Hepatocyte (in vitro differentiated cells): Measurements from ENCODE around the gene ZFYVE16.

Source experiments
- EZH2 ChIP-seq: fragments of 200-600 bp; sonication (generic); IDR thresholded peaks from 2 replicates; pipeline ENCODE4 v1.6.1; 2016; ENCODE audit warnings: antibody characterized with exemption, mild to moderate bottlenecking, borderline replicate concordance
- EZH2phosphoT487 ChIP-seq: fragments of 200-600 bp; sonication (generic); IDR thresholded peaks from one replicate; pipeline ENCODE4 v1.6.1; 2018; ENCODE audit warnings: antibody characterized with exemption, mild to moderate bottlenecking, low read depth, moderate library complexity; ENCODE audit not compliant: unreplicated experiment, severe bottlenecking
- TF ChIP-seq, protein P1 (sequence below): fragments of 200-600 bp; sonication (generic); IDR thresholded peaks from 2 replicates; pipeline ENCODE4 v1.5.1; 2016; ENCODE audit warnings: antibody characterized with exemption, mild to moderate bottlenecking; ENCODE audit not compliant: poor library complexity

DNA sequence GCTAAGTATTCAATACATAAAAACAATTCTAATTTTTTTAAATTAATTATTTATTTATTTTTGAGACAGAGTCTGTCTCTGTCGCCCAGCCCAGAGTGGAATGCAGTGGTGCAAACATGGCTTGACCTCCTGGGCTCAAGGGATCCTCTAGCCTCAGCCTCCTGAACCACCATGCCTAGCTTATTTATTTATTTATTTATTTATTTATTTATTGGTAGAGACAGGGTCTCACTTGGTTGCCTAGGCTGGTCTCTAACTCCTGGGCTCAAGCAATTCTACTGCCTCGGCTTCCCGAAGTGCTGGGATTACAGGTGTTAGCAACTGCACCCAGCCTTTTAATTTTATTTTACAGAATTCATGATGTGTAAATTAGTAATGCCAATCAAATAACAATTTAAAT is 33.7 kb upstream of the ZFYVE16 start:
- TF ChIP-seq, protein P1, sequence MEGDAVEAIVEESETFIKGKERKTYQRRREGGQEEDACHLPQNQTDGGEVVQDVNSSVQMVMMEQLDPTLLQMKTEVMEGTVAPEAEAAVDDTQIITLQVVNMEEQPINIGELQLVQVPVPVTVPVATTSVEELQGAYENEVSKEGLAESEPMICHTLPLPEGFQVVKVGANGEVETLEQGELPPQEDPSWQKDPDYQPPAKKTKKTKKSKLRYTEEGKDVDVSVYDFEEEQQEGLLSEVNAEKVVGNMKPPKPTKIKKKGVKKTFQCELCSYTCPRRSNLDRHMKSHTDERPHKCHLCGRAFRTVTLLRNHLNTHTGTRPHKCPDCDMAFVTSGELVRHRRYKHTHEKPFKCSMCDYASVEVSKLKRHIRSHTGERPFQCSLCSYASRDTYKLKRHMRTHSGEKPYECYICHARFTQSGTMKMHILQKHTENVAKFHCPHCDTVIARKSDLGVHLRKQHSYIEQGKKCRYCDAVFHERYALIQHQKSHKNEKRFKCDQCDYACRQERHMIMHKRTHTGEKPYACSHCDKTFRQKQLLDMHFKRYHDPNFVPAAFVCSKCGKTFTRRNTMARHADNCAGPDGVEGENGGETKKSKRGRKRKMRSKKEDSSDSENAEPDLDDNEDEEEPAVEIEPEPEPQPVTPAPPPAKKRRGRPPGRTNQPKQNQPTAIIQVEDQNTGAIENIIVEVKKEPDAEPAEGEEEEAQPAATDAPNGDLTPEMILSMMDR: no peak
- no peak for TF ChIP-seq EZH2phosphoT487
- no peak for TF ChIP-seq EZH2
